SK-N-SH (cell line): ENCODE measurements around the gene ISOC2. TPM values are rescaled to one million over a fixed set of nuclear protein-coding genes. Genes with fewer than 3 reads are reported as not detected.

Experiments used
- CTCF ChIA-PET: fragments of 300-600, 350-600 bp; formaldehyde crosslinking; extraction: SDS; loops from one replicate; lab custom pipeline; 2021; lab: Yijun Ruan, JAX
- POLR2A ChIA-PET: fragments of 350-600 bp; sonication (Branson Sonifier 250); formaldehyde crosslinking; extraction: SDS; loops from one replicate; lab custom pipeline; 2020; ENCODE audit warnings: antibody characterized with exemption, inconsistent platforms; lab: Yijun Ruan, JAX
- DNase-seq: peaks from one replicate; pipeline ENCODE4 v3.0.0; 2012
- H2AFZ ChIP-seq: fragments of 200-600 bp; sonication (generic); 2 replicates; pipeline ENCODE4 v1.8.1; 2016; ENCODE audit warnings: antibody characterized with exemption, mild to moderate bottlenecking, low read depth
- H3F3A ChIP-seq: fragments of 200-600 bp; sonication (generic); replicated peaks from 2 replicates; pipeline ENCODE3; 2016; ENCODE audit warnings: antibody characterized with exemption, mild to moderate bottlenecking; ENCODE audit not compliant: insufficient read depth
- H3K27ac ChIP-seq, 2 experiments: fragments of 200-500 bp in 1 of 2; fragments of 200-600 bp in 1 of 2; sonication (Bioruptor generic) in 1 of 2; sonication (generic), shearing (Covaris generic) in 1 of 2; 2 replicates each; pipeline versions ENCODE4 v1.5.1 to v1.6.1; 2014 to 2016; ENCODE audit warnings: low read depth in 2 of 2, inconsistent platforms in 1 of 2, low read length in 1 of 2, mild to moderate bottlenecking in 1 of 2, mixed read lengths in 1 of 2
- H3K27me3 ChIP-seq: fragments of 200-600 bp; sonication (generic), shearing (Covaris generic); 2 replicates; pipeline ENCODE4 v1.6.1; 2016; ENCODE audit warnings: mixed run types; ENCODE audit not compliant: insufficient read depth
- H3K36me3 ChIP-seq, 2 experiments: fragments of 200-500 bp in 1 of 2; fragments of 200-600 bp in 1 of 2; sonication (Bioruptor generic) in 1 of 2; sonication (generic) in 1 of 2; replicated peaks in 1 of 2; 2 replicates each; pipeline versions ENCODE3 to v1.5.1; 2014 to 2016; ENCODE audit warnings: low read length in 1 of 2, mild to moderate bottlenecking in 1 of 2; ENCODE audit not compliant: insufficient read depth in 2 of 2, control insufficient read depth in 1 of 2
- H3K4me1 ChIP-seq, 2 experiments: fragments of 200-500 bp in 1 of 2; fragments of 200-600 bp in 1 of 2; sonication (Bioruptor generic) in 1 of 2; sonication (generic), shearing (Covaris generic) in 1 of 2; 2 replicates each; pipeline versions ENCODE4 v1.5.1 to v1.6.1; 2014 to 2016; ENCODE audit warnings: low read depth in 1 of 2, low read length in 1 of 2, mixed run types in 1 of 2; ENCODE audit not compliant: insufficient read depth in 2 of 2, control insufficient read depth in 1 of 2
- H3K4me2 ChIP-seq: fragments of 200-600 bp; sonication (generic), shearing (Covaris generic); 2 replicates; pipeline ENCODE4 v1.6.1; 2017; ENCODE audit warnings: mixed run types
- H3K4me3 ChIP-seq, 2 experiments: fragments of 200-500 bp in 1 of 2; fragments of 200-600 bp in 1 of 2; sonication (Bioruptor generic) in 1 of 2; sonication (generic), shearing (Covaris generic) in 1 of 2; 2 replicates each; pipeline versions ENCODE4 v1.5.1 to v1.8.1; 2014 to 2016; ENCODE audit warnings: low read depth in 2 of 2, inconsistent platforms in 1 of 2, low read length in 1 of 2, mild to moderate bottlenecking in 1 of 2, mixed read lengths in 1 of 2, moderate library complexity in 1 of 2
- H3K79me2 ChIP-seq: fragments of 200-600 bp; sonication (generic); 2 replicates; pipeline ENCODE4 v1.8.1; 2017; ENCODE audit warnings: mild to moderate bottlenecking; ENCODE audit not compliant: insufficient read depth
- H3K9ac ChIP-seq: fragments of 200-600 bp; sonication (generic); 2 replicates; pipeline ENCODE4 v1.6.1; 2017; ENCODE audit warnings: mixed run types
- H3K9me2 ChIP-seq: fragments of 200-600 bp; sonication (generic); 2 replicates; pipeline ENCODE4 v1.6.1; 2017; ENCODE audit warnings: mixed run types
- H3K9me3 ChIP-seq: fragments of 200-600 bp; sonication (generic); 2 replicates; pipeline ENCODE4 v1.6.1; 2017; ENCODE audit warnings: mixed run types, mild to moderate bottlenecking, moderate library complexity
- H4K20me1 ChIP-seq: fragments of 200-600 bp; sonication (generic); 2 replicates; pipeline ENCODE4 v1.6.1; 2017; ENCODE audit warnings: mild to moderate bottlenecking, mixed run types; ENCODE audit not compliant: insufficient read depth
- CHD2 ChIP-seq: fragments of 150-350 bp; IDR thresholded peaks from 2 replicates; pipeline ENCODE4 v1.6.1; 2018; ENCODE audit warnings: low read length; ENCODE audit not compliant: partially characterized antibody
- ELF1 ChIP-seq: IDR thresholded peaks from 2 replicates; pipeline ENCODE4 v1.4.0; 2012
- EZH2phosphoT487 ChIP-seq: fragments of 200-600 bp; sonication (generic); IDR thresholded peaks from 2 replicates; pipeline ENCODE4 v1.6.1; 2017; ENCODE audit warnings: low read depth, mixed run types, mild to moderate bottlenecking, antibody characterized with exemption, moderate library complexity, borderline replicate concordance
- FOSL2 ChIP-seq: IDR thresholded peaks from 2 replicates; pipeline ENCODE4 v1.4.0; 2012; ENCODE audit warnings: low read depth, mild to moderate bottlenecking, moderate library complexity, borderline replicate concordance
- GABPA ChIP-seq: IDR thresholded peaks from 2 replicates; pipeline ENCODE4 v1.4.0; 2012; ENCODE audit warnings: low read depth, mild to moderate bottlenecking
- JUND ChIP-seq: IDR thresholded peaks from 2 replicates; pipeline ENCODE4 v1.4.0; 2012
- MEF2A ChIP-seq: IDR thresholded peaks from 2 replicates; pipeline ENCODE4 v1.4.0; 2012; ENCODE audit warnings: low read depth, borderline replicate concordance
- MXI1 ChIP-seq: IDR thresholded peaks from 2 replicates; pipeline ENCODE4 v1.6.1; 2012; ENCODE audit warnings: mild to moderate bottlenecking, low read depth, low read length, improper control_type of control experiment
- NRF1 ChIP-seq: IDR thresholded peaks from 2 replicates; pipeline ENCODE4 v1.6.1; 2012; ENCODE audit warnings: low read depth, mild to moderate bottlenecking, low read length
- POLR2AphosphoS5 ChIP-seq: IDR thresholded peaks from 2 replicates; pipeline ENCODE4 v1.6.1; 2012; ENCODE audit warnings: low read depth, low read length
- RCOR1 ChIP-seq: fragments of 150-350 bp; IDR thresholded peaks from 2 replicates; pipeline ENCODE4 v1.6.1; 2017; ENCODE audit warnings: antibody characterized with exemption, low read length
- RFX5 ChIP-seq: IDR thresholded peaks from 2 replicates; pipeline ENCODE4 v1.6.1; 2012; ENCODE audit warnings: mild to moderate bottlenecking, improper control_type of control experiment, low read length
- SIN3A ChIP-seq: IDR thresholded peaks from 2 replicates; pipeline ENCODE4 v1.6.1; 2012; ENCODE audit warnings: low read depth, mild to moderate bottlenecking, low read length, moderate library complexity, borderline replicate concordance
- TEAD4 ChIP-seq: IDR thresholded peaks from 2 replicates; pipeline ENCODE4 v1.4.0; 2012; ENCODE audit warnings: mild to moderate bottlenecking, borderline replicate concordance; ENCODE audit not compliant: insufficient read depth
- YY1 ChIP-seq: IDR thresholded peaks from 2 replicates; pipeline ENCODE4 v1.4.0; 2012; ENCODE audit warnings: low read depth, mild to moderate bottlenecking
- WGBS: methylation state at CpG from one replicate; pipeline ENCODE4 v1.1.6; 2017; ENCODE audit warnings: low lambda C conversion rate; 5-methylcytosine and 5-hydroxymethylcytosine counted together
- polyA plus RNA-seq, 3 experiments: library from polyadenylated mRNA; depleted of rRNA; stranded (reverse); fragments of >200 nt; gene quantifications; 2 replicates each; pipeline ENCODE4 v1.2.3, GENCODE V29; 2012
- TF ChIP-seq, protein P1 (sequence below): IDR thresholded peaks from 2 replicates; pipeline ENCODE4; 2012
- TF ChIP-seq, protein P2 (sequence below): fragments of 200-600 bp; sonication (generic); IDR thresholded peaks from 2 replicates; pipeline ENCODE4 v1.6.1; 2017; ENCODE audit warnings: antibody characterized with exemption, mild to moderate bottlenecking, moderate library complexity
- TF ChIP-seq, protein P3 (sequence below): fragments of 150-350 bp; IDR thresholded peaks from 2 replicates; pipeline ENCODE4 v1.6.1; 2016; ENCODE audit warnings: mild to moderate bottlenecking, low read depth, low read length

ISOC2 gene
- polyA plus RNA-seq, 1 of the 3 experiments (the other 2 are of a cell fraction): 65.4 TPM

DNA sequence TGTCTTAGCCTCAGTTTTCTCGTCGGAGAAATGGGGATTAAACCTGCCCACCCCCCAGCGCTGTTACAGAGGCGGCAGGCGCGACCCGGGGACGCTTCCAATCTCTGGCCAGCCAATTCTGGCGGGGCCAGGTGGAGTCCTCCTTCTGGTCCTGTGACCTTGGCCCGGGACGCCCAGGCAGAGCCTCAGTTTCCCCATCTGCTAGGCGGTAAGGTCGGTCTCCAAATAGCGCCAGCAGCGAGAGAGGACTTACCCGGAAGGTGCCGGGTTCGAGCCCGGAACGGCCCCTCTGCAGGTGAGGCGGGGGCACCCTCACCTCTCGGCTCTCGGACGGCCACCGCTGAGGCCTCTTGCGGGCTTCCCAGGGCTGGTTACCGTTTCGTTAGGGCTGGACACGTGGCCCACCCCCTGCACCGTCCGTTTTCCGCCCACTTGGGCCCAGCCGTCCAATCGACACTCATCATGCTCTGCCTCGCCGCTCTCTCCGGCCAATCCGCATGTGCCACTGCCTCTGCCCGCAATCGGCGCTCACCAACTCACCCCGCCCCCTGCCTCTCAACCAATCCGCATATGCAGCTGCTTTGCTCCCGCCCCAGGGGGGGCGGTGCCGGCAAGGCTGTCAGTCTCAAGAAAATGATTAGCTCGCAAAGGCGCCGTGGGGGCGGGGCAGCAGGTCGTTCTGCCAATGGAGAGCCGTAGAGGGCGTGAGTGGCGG lies at the start of gene ISOC2 (continued):
- TF ChIP-seq TEAD4: no peak
- TF ChIP-seq, protein P1, sequence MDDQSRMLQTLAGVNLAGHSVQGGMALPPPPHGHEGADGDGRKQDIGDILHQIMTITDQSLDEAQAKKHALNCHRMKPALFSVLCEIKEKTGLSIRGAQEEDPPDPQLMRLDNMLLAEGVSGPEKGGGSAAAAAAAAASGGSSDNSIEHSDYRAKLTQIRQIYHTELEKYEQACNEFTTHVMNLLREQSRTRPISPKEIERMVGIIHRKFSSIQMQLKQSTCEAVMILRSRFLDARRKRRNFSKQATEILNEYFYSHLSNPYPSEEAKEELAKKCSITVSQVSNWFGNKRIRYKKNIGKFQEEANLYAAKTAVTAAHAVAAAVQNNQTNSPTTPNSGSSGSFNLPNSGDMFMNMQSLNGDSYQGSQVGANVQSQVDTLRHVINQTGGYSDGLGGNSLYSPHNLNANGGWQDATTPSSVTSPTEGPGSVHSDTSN: peak; percentile 99
- peak; percentile 81 for TF ChIP-seq RFX5
- TF ChIP-seq, protein P2, sequence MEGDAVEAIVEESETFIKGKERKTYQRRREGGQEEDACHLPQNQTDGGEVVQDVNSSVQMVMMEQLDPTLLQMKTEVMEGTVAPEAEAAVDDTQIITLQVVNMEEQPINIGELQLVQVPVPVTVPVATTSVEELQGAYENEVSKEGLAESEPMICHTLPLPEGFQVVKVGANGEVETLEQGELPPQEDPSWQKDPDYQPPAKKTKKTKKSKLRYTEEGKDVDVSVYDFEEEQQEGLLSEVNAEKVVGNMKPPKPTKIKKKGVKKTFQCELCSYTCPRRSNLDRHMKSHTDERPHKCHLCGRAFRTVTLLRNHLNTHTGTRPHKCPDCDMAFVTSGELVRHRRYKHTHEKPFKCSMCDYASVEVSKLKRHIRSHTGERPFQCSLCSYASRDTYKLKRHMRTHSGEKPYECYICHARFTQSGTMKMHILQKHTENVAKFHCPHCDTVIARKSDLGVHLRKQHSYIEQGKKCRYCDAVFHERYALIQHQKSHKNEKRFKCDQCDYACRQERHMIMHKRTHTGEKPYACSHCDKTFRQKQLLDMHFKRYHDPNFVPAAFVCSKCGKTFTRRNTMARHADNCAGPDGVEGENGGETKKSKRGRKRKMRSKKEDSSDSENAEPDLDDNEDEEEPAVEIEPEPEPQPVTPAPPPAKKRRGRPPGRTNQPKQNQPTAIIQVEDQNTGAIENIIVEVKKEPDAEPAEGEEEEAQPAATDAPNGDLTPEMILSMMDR: no peak
- TF ChIP-seq CHD2: peak; percentile 95
- no peak for TF ChIP-seq EZH2phosphoT487
- TF ChIP-seq FOSL2: no peak
- peak; percentile 35 for TF ChIP-seq GABPA
- TF ChIP-seq, all 33 proteins: peak for 12

DNA sequence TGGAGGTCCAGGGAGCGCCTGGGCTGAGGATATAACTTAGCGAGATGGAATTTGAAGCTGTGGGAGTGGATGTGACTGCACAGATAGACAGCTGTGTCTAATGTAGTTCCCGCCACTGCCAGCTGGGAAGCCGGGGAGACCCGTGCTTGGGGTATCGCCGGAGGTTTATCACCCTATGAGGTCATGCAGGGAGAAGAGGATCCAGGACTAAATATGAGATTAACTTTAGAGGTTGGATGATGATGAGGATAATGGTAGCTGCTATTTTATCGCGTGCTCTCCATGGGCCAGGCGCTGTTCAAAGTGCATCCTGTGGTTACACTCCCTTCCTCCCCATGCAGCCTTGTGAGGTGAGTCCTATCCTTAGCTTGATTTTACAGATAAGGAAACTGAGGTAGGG lies 46.7 kb upstream of the ISOC2 start:
- no peaks in the 10 kb centered on the region for H3K9me3 ChIP-seq
- TF ChIP-seq MXI1 (no peak), POLR2AphosphoS5 (no peak), MEF2A (no peak), SIN3A (no peak), ELF1 (no peak), RCOR1 (no peak), FOSL2 (no peak), TEAD4 (no peak), JUND (no peak), NRF1 (no peak), YY1 (no peak), CHD2 (no peak)
- TF ChIP-seq, protein P3, sequence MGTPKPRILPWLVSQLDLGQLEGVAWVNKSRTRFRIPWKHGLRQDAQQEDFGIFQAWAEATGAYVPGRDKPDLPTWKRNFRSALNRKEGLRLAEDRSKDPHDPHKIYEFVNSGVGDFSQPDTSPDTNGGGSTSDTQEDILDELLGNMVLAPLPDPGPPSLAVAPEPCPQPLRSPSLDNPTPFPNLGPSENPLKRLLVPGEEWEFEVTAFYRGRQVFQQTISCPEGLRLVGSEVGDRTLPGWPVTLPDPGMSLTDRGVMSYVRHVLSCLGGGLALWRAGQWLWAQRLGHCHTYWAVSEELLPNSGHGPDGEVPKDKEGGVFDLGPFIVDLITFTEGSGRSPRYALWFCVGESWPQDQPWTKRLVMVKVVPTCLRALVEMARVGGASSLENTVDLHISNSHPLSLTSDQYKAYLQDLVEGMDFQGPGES: no peak
- POLR2A ChIA-PET: interaction anchor here (0.5 kb wide), 1 partner anchor 69 kb away, joined by 4 read pairs; no protein-coding TSS in a partner anchor
- no peaks in the 10 kb centered on the region for H3K36me3 ChIP-seq
- no peak overlapping the region for H3K27ac ChIP-seq
- WGBS: 75% methylated on average over 10 of the region's 10 CpGs
- H4K20me1 ChIP-seq: no peaks in the 10 kb centered on the region
- H3K79me2 ChIP-seq: no peaks in the 10 kb centered on the region
- peaks cover 0 to 2% of the 10 kb centered on the region in 2 experiments; a peak in 1 of 4 replicates for H3K4me1 ChIP-seq
- no peak for DNase-seq
- H3K9me2 ChIP-seq: no peaks in the 10 kb centered on the region
- H3F3A ChIP-seq: no peaks in the 10 kb centered on the region
- CTCF ChIA-PET: interaction anchor here (0.9 to 5.4 kb wide), 6 partner anchors 9 to 367 kb away, joined by 3 to 28 read pairs (median 3); no protein-coding TSS in a partner anchor
- H3K27me3 ChIP-seq: no peaks in the 10 kb centered on the region
- H3K9ac ChIP-seq: no peak overlapping the region
- H3K4me3 ChIP-seq: no peak overlapping the region
- H2AFZ ChIP-seq: no peak overlapping the region
- H3K4me2 ChIP-seq: no peak overlapping the region
